Epithelial cell of esophagus (primary cell): ENCODE results near the gene MAN1C1.

Experiments
- DNase-seq: peaks from one replicate; pipeline ENCODE4 v3.0.0; 2010; ENCODE audit warnings: low read depth
- H3K4me3 ChIP-seq: 2 replicates; pipeline ENCODE4 v1.5.1; 2011; ENCODE audit warnings: mild to moderate bottlenecking, low read length, control low read depth
- CTCF ChIP-seq: IDR thresholded peaks from 2 replicates; pipeline ENCODE4 v1.5.1; 2011; ENCODE audit warnings: low read depth, mild to moderate bottlenecking, low read length, control low read depth, inconsistent platforms; ENCODE audit not compliant: insufficient read depth; ENCODE audit errors: missing control alignments

Gene MAN1C1

GRCh38 chr1:25804964-25805862 lies 188.6 kb downstream of the MAN1C1 start:
- TF ChIP-seq CTCF, result no peak
- DNase-seq, result no peak
- no peak overlapping the region for H3K4me3 ChIP-seq

GRCh38 chr1:25805863-25806225 lies 189.3 kb downstream of the MAN1C1 start:
- DNase-seq, result no peak
- no peak overlapping the region for H3K4me3 ChIP-seq
- TF ChIP-seq CTCF, result no peak

DNA sequence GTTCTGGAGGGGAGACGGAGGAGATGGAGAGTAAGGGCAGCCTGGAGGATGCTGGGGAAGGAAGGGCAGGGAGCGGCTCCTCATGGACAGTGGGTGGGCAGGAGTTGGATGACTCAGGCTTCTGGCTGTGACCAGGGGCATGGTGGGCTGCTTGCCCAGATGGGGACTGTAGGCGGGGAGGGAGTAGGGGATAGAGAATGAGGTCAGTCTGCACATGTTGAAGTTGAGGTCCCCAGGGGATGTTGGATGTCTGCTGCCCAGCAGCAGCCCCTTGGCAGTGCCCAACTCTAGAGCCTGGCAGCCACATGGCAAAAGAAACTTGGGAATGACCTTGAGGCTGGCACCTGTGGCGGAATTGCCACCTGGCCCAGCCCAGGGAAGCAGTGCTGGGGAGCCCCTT lies 189.8 kb downstream of the MAN1C1 start:
- TF ChIP-seq CTCF, result no peak
- no peak for DNase-seq

DNA sequence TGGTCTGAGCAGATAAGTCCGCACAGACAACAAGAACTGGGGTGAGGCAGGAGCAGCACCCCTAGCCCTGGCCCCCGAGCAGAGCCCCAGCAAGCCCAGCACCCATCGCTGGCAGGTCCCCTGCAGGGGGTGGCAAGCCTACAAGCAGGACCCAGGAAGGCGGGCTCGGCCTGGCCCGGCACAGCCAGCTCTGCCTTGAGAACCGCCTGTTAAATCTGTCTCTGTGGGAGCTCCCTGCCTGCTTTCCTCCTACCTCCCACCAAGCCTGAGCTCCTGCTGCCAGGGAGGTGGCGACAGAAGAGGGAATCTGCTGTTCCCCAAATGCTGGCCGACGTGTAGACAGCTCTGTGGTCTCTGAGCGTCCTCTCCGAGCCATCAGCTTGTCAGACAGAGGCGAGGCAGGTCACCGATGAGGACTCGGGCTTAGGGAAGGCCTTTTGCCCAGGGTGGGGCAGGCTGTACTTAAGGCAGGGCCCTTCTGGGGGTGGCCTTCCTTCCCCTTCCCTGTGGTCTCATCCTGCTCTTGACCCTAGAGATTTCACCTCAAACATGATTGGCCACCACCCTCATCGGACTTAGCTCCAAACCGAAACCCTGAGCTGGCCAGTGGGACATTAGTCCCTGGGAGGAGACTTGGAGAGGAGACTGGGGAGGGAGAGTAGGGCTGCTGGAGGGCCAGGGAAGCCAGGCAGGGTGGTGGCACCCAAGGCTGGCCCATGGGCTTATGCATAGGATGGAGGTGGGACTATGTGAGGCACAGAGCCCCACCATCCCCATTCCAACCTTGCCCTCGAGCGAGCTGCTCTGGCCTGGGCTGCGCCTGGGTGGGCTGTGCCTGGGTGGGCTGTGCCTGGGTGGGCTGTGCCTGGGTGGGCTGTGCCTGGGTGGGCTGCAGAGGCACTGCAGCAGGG lies 191.1 kb downstream of the MAN1C1 start:
- no peak for DNase-seq
- no peak overlapping the region for H3K4me3 ChIP-seq
- no peak for TF ChIP-seq CTCF

More for the DNA sequence above, 189.8 kb downstream of the MAN1C1 start:
- H3K4me3 ChIP-seq, result no peak overlapping the region

DNA sequence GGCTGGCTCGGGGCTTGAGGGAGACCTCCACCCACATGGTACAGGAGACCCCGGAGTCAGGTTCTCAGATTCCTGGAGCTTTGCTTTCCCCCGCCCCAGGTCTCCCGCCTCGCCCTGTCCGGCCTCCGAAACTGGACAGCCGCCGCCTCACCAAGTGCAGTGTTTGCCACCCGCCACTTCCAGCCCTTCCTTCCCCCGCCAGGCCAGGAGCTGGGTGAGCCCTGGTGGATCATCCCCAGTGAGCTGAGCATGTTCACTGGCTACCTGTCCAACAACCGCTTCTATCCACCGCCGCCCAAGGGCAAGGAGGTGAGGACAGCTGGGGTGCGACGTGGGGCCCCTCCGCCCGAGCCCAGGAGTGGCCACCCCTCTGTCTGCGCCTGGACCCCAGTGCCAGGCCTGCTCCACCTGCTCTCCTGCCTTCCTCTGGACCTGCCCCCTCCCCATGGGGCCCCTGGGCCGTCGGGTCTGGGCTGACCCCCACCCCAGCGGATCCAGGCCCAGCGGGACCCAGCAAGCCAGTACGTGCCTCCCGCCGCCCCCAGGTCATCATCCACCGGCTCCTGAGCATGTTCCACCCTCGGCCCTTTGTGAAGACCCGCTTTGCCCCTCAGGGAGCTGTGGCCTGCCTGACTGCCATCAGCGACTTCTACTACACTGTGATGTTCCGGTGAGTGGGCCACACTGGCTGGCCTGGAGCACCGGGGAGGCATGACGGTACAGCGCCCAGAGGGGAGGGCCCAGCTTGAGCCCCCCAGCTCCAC lies 192.1 kb downstream of the MAN1C1 start:
- no peak for DNase-seq
- no peak overlapping the region for H3K4me3 ChIP-seq
- TF ChIP-seq CTCF, result no peak

- H3K4me3 ChIP-seq, result no peak overlapping the region
- DNase-seq, result peak; percentile 56
- no peak for TF ChIP-seq CTCF
These were observed 192.8 kb downstream of the MAN1C1 start for GRCh38 chr1:25809283-25809926.
